K562 (cell line): ENCODE data around the gene ACKR3. TPM values are rescaled to one million over a fixed set of nuclear protein-coding genes. Genes with fewer than 3 reads are reported as not detected.

ENCODE experiments used
- ATAC-seq: fragments of 200-7000 bp; cut with Tn5 transposase; 3 replicates; pipeline ENCODE4 v1.9.1; 2020; ENCODE audit warnings: moderate library complexity
- BruUV-seq: library from RNA; stranded (reverse); fragments of 400-500 nt; replicated peaks from 2 replicates; lab custom pipeline; 2021; lab: Mats Ljungman, UMichigan
- CTCF ChIA-PET: fragments of 300-600 bp; formaldehyde crosslinking; extraction: SDS; loops from one replicate; lab custom pipeline; 2021; ENCODE audit warnings: low intra/inter-chr PET ratio; lab: Yijun Ruan, JAX
- POLR2A ChIA-PET: fragments of 300-600, 350-650 bp; sonication (Branson Sonifier 250); formaldehyde crosslinking; extraction: SDS; loops from one replicate; lab custom pipeline; 2021; ENCODE audit warnings: antibody characterized with exemption, inconsistent platforms; lab: Yijun Ruan, JAX
- DNase-seq, 4 experiments: peaks; one replicate each; pipeline versions ENCODE4 v3.0.0 to v3.0.0-alpha.2; 2011 to 2018; ENCODE audit warnings: low spot score in 3 of 4, mixed read lengths in 3 of 4; ENCODE audit errors: extremely low read depth in 1 of 4
- FAIRE-seq: peaks from 2 replicates; lab custom pipeline; 2011; peaks lifted over from hg19 to GRCh38; lab: Jason Lieb, UNC
- H2AFZ ChIP-seq: 2 replicates; pipeline ENCODE4 v1.6.0; 2011; ENCODE audit warnings: low read depth, low read length, control low read depth, inconsistent platforms
- H3K27ac ChIP-seq: fragments of 200-600 bp; 3 replicates; pipeline ENCODE4 v1.8.0; 2011; ENCODE audit warnings: low read depth, mild to moderate bottlenecking, control low read depth, inconsistent platforms, low read length, moderate library complexity, mixed read lengths; ENCODE audit errors: extremely low read depth
- H3K27me3 ChIP-seq, 2 experiments: fragments of 300-600 bp in 1 of 2; 2 replicates in 1 of 2; 3 replicates in 1 of 2; pipeline versions ENCODE4 v1.6.0 to v1.8.0; 2011; ENCODE audit warnings: inconsistent platforms in 2 of 2, low read length in 2 of 2, mild to moderate bottlenecking in 1 of 2, mixed read lengths in 1 of 2, moderate library complexity in 1 of 2; ENCODE audit not compliant: control insufficient read depth in 2 of 2, insufficient read depth in 2 of 2
- H3K36me3 ChIP-seq: fragments of 300-600 bp; 3 replicates; pipeline ENCODE4 v1.8.0; 2011; ENCODE audit warnings: mild to moderate bottlenecking, low read length, inconsistent platforms; ENCODE audit not compliant: control insufficient read depth, insufficient read depth
- H3K4me1 ChIP-seq, 2 experiments: fragments of 200-600 bp in 1 of 2; replicated peaks in 1 of 2; 2 replicates in 1 of 2; 3 replicates in 1 of 2; pipeline versions ENCODE4 v1.5.1 to v1.8.0; 2011; ENCODE audit warnings: inconsistent platforms in 2 of 2, low read length in 2 of 2, mild to moderate bottlenecking in 1 of 2, mixed read lengths in 1 of 2, moderate library complexity in 1 of 2; ENCODE audit not compliant: control insufficient read depth in 2 of 2, insufficient read depth in 2 of 2
- H3K4me2 ChIP-seq: 2 replicates; pipeline ENCODE4 v1.6.1; 2011; ENCODE audit warnings: low read length, control low read depth, inconsistent platforms, mixed read lengths; ENCODE audit not compliant: insufficient read depth
- H3K4me3 ChIP-seq: fragments of 200-600 bp; sonication (generic), shearing (Covaris generic); 2 replicates; pipeline ENCODE4 v1.5.1; 2016; ENCODE audit warnings: control low read depth, inconsistent platforms
- H3K79me2 ChIP-seq: fragments of 200-600 bp; 3 replicates; pipeline ENCODE4 v1.8.0; 2011; ENCODE audit warnings: low read length, inconsistent platforms; ENCODE audit not compliant: control insufficient read depth, insufficient read depth
- H3K9ac ChIP-seq, 2 experiments: 2 replicates each; pipeline versions ENCODE4 v1.6.0 to v1.6.1; 2011; ENCODE audit warnings: low read depth in 2 of 2, low read length in 2 of 2, control low read depth in 1 of 2, inconsistent platforms in 1 of 2, mild to moderate bottlenecking in 1 of 2, mixed read lengths in 1 of 2; ENCODE audit not compliant: insufficient read depth in 1 of 2
- H3K9me1 ChIP-seq: one replicate; pipeline ENCODE4 v1.6.0; 2011; ENCODE audit warnings: inconsistent platforms, mild to moderate bottlenecking, low read length, moderate library complexity; ENCODE audit not compliant: control insufficient read depth, insufficient read depth
- H3K9me3 ChIP-seq: replicated peaks from 2 replicates; pipeline ENCODE4 v1.5.1; 2011; ENCODE audit warnings: low read depth, low read length, inconsistent platforms; ENCODE audit not compliant: control insufficient read depth, insufficient read depth
- H4K20me1 ChIP-seq: replicated peaks from 2 replicates; pipeline ENCODE4 v1.6.1; 2011; ENCODE audit warnings: low read length, inconsistent platforms, mixed read lengths; ENCODE audit not compliant: control insufficient read depth, insufficient read depth
- LARP7 ChIP-seq: fragments of 450-650 bp; IDR thresholded peaks from 2 replicates; pipeline ENCODE4 v1.6.1; 2016
- MLLT1 ChIP-seq, 2 experiments: fragments of 450-650 bp; IDR thresholded peaks; 2 replicates each; pipeline ENCODE4 v1.6.1; 2016
- NCOA2 ChIP-seq, 2 experiments: fragments of 450-650 bp; IDR thresholded peaks; 2 replicates each; pipeline ENCODE4 v1.6.1; 2018; ENCODE audit warnings: mild to moderate bottlenecking in 2 of 2, moderate library complexity in 1 of 2; ENCODE audit not compliant: partially characterized antibody in 2 of 2
- PHTF2 ChIP-seq: fragments of 250-450 bp; sonication (Bioruptor Pico); IDR thresholded peaks from 2 replicates; pipeline ENCODE4 v1.5.0; 2021; ENCODE audit warnings: mild to moderate bottlenecking
- PTTG1 ChIP-seq: fragments of 450-650 bp; IDR thresholded peaks from 2 replicates; pipeline ENCODE4 v1.6.1; 2016; ENCODE audit warnings: low read depth, mild to moderate bottlenecking, missing genetic modification characterization, missing compliant biosample characterization
- STAT5A ChIP-seq: IDR thresholded peaks from 2 replicates; pipeline ENCODE4 v1.6.1; 2012; ENCODE audit warnings: low read length, inconsistent platforms, borderline replicate concordance
- ZNF277 ChIP-seq: fragments of 250-450 bp; sonication (Bioruptor Pico); IDR thresholded peaks from 2 replicates; pipeline ENCODE4 v1.8.0; 2022; ENCODE audit warnings: inconsistent platforms, mild to moderate bottlenecking, moderate library complexity, borderline replicate concordance
- ZNF324 ChIP-seq: fragments of 250-450 bp; sonication (Bioruptor Pico); IDR thresholded peaks from 2 replicates; pipeline ENCODE4 v1.4.0; 2020; ENCODE audit warnings: mild to moderate bottlenecking
- WGBS: fragments of 100-300 bp; shearing (Covaris generic); methylation state at CpG from one replicate; pipeline ENCODE4 v1.1.6; 2016; ENCODE audit warnings: low coverage, mixed read lengths; ENCODE audit not compliant: insufficient coverage; ENCODE audit errors: missing lambda C conversion rate; 5-methylcytosine and 5-hydroxymethylcytosine counted together
- in situ Hi-C: fragments of 300-500 bp; cut with MboI; formaldehyde crosslinking; loops from 4 replicates; pipeline ENCODE4 v1.15.0; 2018; ENCODE audit warnings: inconsistent platforms, mixed read lengths
- intact Hi-C: fragments of 100-400 bp; cut with micrococcal nuclease; formaldehyde crosslinking; loops from 2 replicates; pipeline ENCODE4 v1.14.2; 2022
- polyA plus RNA-seq, 8 experiments: library from polyadenylated mRNA; depleted of rRNA in 4 of 8; stranded (reverse) in 5 of 8; unstranded in 3 of 8; fragments of >200 nt; fragmentation: Nextera tagmentation in 2 of 8; fragmentation: Illumina TruSeq in 1 of 8; extraction: Ambion mirVana in 2 of 8; extraction: Trizol in 1 of 8; gene quantifications; 2 replicates each; pipeline versions ENCODE4 v1.2.1 to v1.2.3, GENCODE V29; 2011 to 2014; ENCODE audit warnings: inconsistent platforms in 1 of 8, missing spikeins in 1 of 8
- total RNA-seq, 7 experiments: library from RNA; depleted of rRNA in 6 of 7; stranded (reverse); fragments of >200 nt in 6 of 7; fragmentation: Illumina TruSeq in 2 of 7; extraction: Trizol in 2 of 7; gene quantifications; 2 replicates each; pipeline versions ENCODE4 v1.2.1 to v1.2.3, GENCODE V29; 2011 to 2021; ENCODE audit warnings: low replicate concordance in 1 of 7
- TF ChIP-seq, protein P1 (sequence below): fragments of 450-650 bp; formaldehyde crosslinking; IDR thresholded peaks from 2 replicates; pipeline ENCODE4 v1.4.0; 2022; ENCODE audit warnings: mild to moderate bottlenecking, moderate library complexity
- TF ChIP-seq, protein P2 (sequence below): fragments of 450-650 bp; IDR thresholded peaks from 2 replicates; pipeline ENCODE4 v1.6.1; 2016

The ACKR3 gene
- total and polyA plus RNA-seq, 9 of the 15 experiments (the other 6 are each of a cell fraction or from before 2014, with no cell fraction given) = 0.07 TPM; not detected in 8

GRCh38 chr2:236584521-236585384 is 15.1 kb downstream of the ACKR3 start:
- no peak overlapping the region for H2AFZ ChIP-seq
- in situ Hi-C loops = no loop called here
- 3% methylated on average over 5 of the region's 16 CpGs for WGBS
- H3K36me3 ChIP-seq = no peaks in the 10 kb centered on the region
- no peaks in the 10 kb centered on the region for H4K20me1 ChIP-seq
- no peaks in the 10 kb centered on the region for H3K9me3 ChIP-seq
- H3K27ac ChIP-seq = no peak overlapping the region
- no peak for ATAC-seq
- FAIRE-seq = no peak
- H3K79me2 ChIP-seq = no peaks in the 10 kb centered on the region
- DNase-seq = no peak
- no peak overlapping the region for H3K4me3 ChIP-seq
- no peaks in the 10 kb centered on the region for H3K4me1 ChIP-seq
- H3K27me3 ChIP-seq = peaks cover 0 to 38% of the 10 kb centered on the region in 2 experiments; a peak in 2 of 5 replicates
- intact Hi-C loops = no loop called here
- H3K4me2 ChIP-seq = no peak overlapping the region
- no peaks in the 10 kb centered on the region for H3K9me1 ChIP-seq
- ChIA-PET POLR2A (interaction anchor here (0.6 to 0.7 kb wide), 2 partner anchors 25 to 280 kb away, joined by 3 to 4 read pairs; no protein-coding TSS in a partner anchor), CTCF (no interaction called here)
- no peak for TF ChIP-seq MLLT1 (IDR thresholded peaks at IDR 0.05)
- TF ChIP-seq NCOA2 (IDR thresholded peaks at IDR 0.05; ENCODE audit: partially characterized antibody in 2 of 2) = no peak
- TF ChIP-seq STAT5A = no peak
- no peak for TF ChIP-seq ZNF324
- TF ChIP-seq, protein P1, sequence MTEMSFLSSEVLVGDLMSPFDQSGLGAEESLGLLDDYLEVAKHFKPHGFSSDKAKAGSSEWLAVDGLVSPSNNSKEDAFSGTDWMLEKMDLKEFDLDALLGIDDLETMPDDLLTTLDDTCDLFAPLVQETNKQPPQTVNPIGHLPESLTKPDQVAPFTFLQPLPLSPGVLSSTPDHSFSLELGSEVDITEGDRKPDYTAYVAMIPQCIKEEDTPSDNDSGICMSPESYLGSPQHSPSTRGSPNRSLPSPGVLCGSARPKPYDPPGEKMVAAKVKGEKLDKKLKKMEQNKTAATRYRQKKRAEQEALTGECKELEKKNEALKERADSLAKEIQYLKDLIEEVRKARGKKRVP = no peak
- no peak for TF ChIP-seq PHTF2 (CRISPR knock-in tag)
- TF ChIP-seq PTTG1 = no peak
- no peak for TF ChIP-seq ZNF277 (CRISPR knock-in tag)
- TF ChIP-seq LARP7 = no peak
- TF ChIP-seq, protein P2, sequence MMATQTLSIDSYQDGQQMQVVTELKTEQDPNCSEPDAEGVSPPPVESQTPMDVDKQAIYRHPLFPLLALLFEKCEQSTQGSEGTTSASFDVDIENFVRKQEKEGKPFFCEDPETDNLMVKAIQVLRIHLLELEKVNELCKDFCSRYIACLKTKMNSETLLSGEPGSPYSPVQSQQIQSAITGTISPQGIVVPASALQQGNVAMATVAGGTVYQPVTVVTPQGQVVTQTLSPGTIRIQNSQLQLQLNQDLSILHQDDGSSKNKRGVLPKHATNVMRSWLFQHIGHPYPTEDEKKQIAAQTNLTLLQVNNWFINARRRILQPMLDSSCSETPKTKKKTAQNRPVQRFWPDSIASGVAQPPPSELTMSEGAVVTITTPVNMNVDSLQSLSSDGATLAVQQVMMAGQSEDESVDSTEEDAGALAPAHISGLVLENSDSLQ = no peak
- no peak overlapping the region for H3K9ac ChIP-seq
- BruUV-seq = no TSS peak
